PC-3 (cell line): ENCODE results near the gene RLIM.

Source experiments
- CTCF ChIP-seq: fragments of 300-600 bp; sonication (generic); conservative IDR thresholded peaks from 2 replicates; pipeline ENCODE4 v1.5.1; 2017; ENCODE audit warnings: antibody characterized with exemption, low read depth, mild to moderate bottlenecking, low read length
- EZH2 ChIP-seq: fragments of 300-600 bp; sonication (generic); IDR thresholded peaks from one replicate; pipeline ENCODE4 v1.6.1; 2017; ENCODE audit warnings: antibody characterized with exemption, mild to moderate bottlenecking, low read length; ENCODE audit not compliant: unreplicated experiment

DNA sequence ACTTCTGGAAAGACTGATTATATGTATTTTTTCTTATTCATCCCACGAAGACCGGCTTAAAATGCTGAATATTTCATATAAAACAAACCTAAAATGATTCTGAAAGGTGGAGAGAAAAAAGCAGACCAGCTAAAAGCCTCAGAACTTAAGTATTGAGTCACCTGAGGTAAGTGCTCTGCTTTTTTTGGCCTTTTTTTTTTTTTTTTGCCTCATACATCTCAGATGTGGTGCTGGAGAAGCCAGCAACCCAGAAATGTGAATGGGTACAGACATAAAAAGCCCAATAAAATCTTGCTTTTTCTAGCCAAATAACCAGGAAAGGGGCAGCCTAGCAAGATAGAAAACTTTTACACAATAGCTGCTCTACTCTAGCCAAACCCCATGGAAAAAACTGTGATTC, 57.0 kb downstream of the RLIM start:
- no peak for TF ChIP-seq CTCF
- no peak for TF ChIP-seq EZH2
